ENCODE measurements around the gene COL3A1. TPM values are rescaled to one million over a fixed set of nuclear protein-coding genes. Genes with fewer than 3 reads are reported as not detected.

The COL3A1 gene
- total and polyA plus RNA-seq, 2 experiments from 2014 or later: 0.17 to 0.31 TPM

DNA sequence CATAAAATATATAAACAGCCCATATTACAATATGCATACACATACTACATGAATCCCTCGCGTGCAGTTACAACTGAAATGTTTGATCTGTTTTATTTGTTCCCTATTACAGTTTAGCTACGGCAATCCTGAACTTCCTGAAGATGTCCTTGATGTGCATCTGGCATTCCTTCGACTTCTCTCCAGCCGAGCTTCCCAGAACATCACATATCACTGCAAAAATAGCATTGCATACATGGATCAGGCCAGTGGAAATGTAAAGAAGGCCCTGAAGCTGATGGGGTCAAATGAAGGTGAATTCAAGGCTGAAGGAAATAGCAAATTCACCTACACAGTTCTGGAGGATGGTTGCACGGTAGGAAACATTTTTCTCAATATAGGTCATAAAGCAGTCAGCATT lies 36.4 kb downstream of the COL3A1 start (continued):
- no peak for TF ChIP-seq REST (IDR thresholded peaks at IDR 0.05; ENCODE audit: unreplicated experiment)

GRCh38 chr2:189012351-189012750 lies 38.2 kb downstream of the COL3A1 start:
- H3K4me1 Mint-ChIP-seq: peaks cover 9% of the 10 kb centered on the region; the same call in 2 of the 3 replicates
- no peak for DNase-seq (ENCODE audit: low spot score)
- no peak overlapping the region for H3K4me3 ChIP-seq
- H3K79me2 ChIP-seq (replicated peaks; ENCODE audit: insufficient read depth): no peaks in the 10 kb centered on the region
- ATAC-seq: no peak
- no peaks in the 10 kb centered on the region for H3K27me3 ChIP-seq (ENCODE audit: insufficient read depth)
- no peak overlapping the region for H3K4me3 Mint-ChIP-seq
- H4K20me1 ChIP-seq (replicated peaks; ENCODE audit: insufficient read depth): no peaks in the 10 kb centered on the region
- no peaks in the 10 kb centered on the region for H3K36me3 ChIP-seq (ENCODE audit: insufficient read depth)
- H3K27me3 Mint-ChIP-seq (ENCODE audit: insufficient read depth, low read depth, poor library complexity): no peaks in the 10 kb centered on the region
- no peaks in the 10 kb centered on the region for H3K9me3 Mint-ChIP-seq
- H2AFZ ChIP-seq: no peak overlapping the region
- no peaks in the 10 kb centered on the region for H3F3A ChIP-seq (replicated peaks; ENCODE audit: low read depth)
- no peaks in the 10 kb centered on the region for H3K36me3 Mint-ChIP-seq (ENCODE audit: low read depth)
- no peak overlapping the region for H3K4me2 ChIP-seq
- H3K27ac ChIP-seq (ENCODE audit: low read depth): no peak overlapping the region
- H3K4me1 ChIP-seq (ENCODE audit: insufficient read depth): peaks cover 5% of the 10 kb centered on the region; the same call in 1 of the 2 replicates
- H3K27ac Mint-ChIP-seq: no peak overlapping the region
- no peaks in the 10 kb centered on the region for H3K9me2 ChIP-seq (ENCODE audit: insufficient read depth)
- no peak for TF ChIP-seq STAT1 (IDR thresholded peaks at IDR 0.05; ENCODE audit: unreplicated experiment)
- TF ChIP-seq POLR2AphosphoS5 (IDR thresholded peaks at IDR 0.05; ENCODE audit: low read depth): no peak
- TF ChIP-seq JUNB (IDR thresholded peaks at IDR 0.05; ENCODE audit: unreplicated experiment): no peak
- TF ChIP-seq, protein P1, sequence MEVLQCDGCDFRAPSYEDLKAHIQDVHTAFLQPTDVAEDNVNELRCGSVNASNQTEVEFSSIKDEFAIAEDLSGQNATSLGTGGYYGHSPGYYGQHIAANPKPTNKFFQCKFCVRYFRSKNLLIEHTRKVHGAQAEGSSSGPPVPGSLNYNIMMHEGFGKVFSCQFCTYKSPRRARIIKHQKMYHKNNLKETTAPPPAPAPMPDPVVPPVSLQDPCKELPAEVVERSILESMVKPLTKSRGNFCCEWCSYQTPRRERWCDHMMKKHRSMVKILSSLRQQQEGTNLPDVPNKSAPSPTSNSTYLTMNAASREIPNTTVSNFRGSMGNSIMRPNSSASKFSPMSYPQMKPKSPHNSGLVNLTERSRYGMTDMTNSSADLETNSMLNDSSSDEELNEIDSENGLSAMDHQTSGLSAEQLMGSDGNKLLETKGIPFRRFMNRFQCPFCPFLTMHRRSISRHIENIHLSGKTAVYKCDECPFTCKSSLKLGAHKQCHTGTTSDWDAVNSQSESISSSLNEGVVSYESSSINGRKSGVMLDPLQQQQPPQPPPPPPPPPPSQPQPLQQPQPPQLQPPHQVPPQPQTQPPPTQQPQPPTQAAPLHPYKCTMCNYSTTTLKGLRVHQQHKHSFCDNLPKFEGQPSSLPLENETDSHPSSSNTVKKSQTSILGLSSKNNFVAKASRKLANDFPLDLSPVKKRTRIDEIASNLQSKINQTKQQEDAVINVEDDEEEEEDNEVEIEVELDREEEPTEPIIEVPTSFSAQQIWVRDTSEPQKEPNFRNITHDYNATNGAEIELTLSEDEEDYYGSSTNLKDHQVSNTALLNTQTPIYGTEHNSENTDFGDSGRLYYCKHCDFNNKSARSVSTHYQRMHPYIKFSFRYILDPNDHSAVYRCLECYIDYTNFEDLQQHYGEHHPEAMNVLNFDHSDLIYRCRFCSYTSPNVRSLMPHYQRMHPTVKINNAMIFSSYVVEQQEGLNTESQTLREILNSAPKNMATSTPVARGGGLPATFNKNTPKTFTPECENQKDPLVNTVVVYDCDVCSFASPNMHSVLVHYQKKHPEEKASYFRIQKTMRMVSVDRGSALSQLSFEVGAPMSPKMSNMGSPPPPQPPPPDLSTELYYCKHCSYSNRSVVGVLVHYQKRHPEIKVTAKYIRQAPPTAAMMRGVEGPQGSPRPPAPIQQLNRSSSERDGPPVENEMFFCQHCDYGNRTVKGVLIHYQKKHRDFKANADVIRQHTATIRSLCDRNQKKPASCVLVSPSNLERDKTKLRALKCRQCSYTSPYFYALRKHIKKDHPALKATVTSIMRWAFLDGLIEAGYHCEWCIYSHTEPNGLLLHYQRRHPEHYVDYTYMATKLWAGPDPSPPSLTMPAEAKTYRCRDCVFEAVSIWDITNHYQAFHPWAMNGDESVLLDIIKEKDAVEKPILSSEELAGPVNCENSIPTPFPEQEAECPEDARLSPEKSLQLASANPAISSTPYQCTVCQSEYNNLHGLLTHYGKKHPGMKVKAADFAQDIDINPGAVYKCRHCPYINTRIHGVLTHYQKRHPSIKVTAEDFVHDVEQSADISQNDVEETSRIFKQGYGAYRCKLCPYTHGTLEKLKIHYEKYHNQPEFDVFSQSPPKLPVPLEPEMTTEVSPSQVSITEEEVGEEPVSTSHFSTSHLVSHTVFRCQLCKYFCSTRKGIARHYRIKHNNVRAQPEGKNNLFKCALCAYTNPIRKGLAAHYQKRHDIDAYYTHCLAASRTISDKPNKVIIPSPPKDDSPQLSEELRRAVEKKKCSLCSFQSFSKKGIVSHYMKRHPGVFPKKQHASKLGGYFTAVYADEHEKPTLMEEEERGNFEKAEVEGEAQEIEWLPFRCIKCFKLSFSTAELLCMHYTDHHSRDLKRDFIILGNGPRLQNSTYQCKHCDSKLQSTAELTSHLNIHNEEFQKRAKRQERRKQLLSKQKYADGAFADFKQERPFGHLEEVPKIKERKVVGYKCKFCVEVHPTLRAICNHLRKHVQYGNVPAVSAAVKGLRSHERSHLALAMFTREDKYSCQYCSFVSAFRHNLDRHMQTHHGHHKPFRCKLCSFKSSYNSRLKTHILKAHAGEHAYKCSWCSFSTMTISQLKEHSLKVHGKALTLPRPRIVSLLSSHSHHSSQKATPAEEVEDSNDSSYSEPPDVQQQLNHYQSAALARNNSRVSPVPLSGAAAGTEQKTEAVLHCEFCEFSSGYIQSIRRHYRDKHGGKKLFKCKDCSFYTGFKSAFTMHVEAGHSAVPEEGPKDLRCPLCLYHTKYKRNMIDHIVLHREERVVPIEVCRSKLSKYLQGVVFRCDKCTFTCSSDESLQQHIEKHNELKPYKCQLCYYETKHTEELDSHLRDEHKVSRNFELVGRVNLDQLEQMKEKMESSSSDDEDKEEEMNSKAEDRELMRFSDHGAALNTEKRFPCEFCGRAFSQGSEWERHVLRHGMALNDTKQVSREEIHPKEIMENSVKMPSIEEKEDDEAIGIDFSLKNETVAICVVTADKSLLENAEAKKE (CRISPR knock-in tag; IDR thresholded peaks at IDR 0.05): no peak
- no peak for TF ChIP-seq EZH2 (IDR thresholded peaks at IDR 0.05; ENCODE audit: low read depth, unreplicated experiment)
- TF ChIP-seq, protein P2, sequence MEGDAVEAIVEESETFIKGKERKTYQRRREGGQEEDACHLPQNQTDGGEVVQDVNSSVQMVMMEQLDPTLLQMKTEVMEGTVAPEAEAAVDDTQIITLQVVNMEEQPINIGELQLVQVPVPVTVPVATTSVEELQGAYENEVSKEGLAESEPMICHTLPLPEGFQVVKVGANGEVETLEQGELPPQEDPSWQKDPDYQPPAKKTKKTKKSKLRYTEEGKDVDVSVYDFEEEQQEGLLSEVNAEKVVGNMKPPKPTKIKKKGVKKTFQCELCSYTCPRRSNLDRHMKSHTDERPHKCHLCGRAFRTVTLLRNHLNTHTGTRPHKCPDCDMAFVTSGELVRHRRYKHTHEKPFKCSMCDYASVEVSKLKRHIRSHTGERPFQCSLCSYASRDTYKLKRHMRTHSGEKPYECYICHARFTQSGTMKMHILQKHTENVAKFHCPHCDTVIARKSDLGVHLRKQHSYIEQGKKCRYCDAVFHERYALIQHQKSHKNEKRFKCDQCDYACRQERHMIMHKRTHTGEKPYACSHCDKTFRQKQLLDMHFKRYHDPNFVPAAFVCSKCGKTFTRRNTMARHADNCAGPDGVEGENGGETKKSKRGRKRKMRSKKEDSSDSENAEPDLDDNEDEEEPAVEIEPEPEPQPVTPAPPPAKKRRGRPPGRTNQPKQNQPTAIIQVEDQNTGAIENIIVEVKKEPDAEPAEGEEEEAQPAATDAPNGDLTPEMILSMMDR (conservative IDR thresholded peaks at IDR 0.05; ENCODE audit: low read depth in 2 of 2): no peak
- TF ChIP-seq CREB1 (CRISPR knock-in tag; IDR thresholded peaks at IDR 0.05; ENCODE audit: low read depth): no peak
- no peak for TF ChIP-seq REST (IDR thresholded peaks at IDR 0.05; ENCODE audit: unreplicated experiment)
- TF ChIP-seq ZNF331 (CRISPR knock-in tag; IDR thresholded peaks at IDR 0.05; ENCODE audit: low read depth): no peak
